ENCODE measurements around the gene ITGB5. TPM values are rescaled to one million over a fixed set of nuclear protein-coding genes. Genes with fewer than 3 reads are reported as not detected.

Gene ITGB5
- total RNA-seq, 2 experiments from 2014 or later = not detected

- Histone ChIP-seq H2AFZ (ENCODE audit: low read length) (no peak overlapping the region), H3K4me3 (ENCODE audit: low read depth, low read length, poor library complexity, severe bottlenecking) (no peak overlapping the region), H3K79me2 (ENCODE audit: insufficient read depth, low read depth, low read length) (no peaks in the 10 kb centered on the region), H4K20me1 (ENCODE audit: insufficient read depth, low read length) (no peaks in the 10 kb centered on the region), H3K36me3 (ENCODE audit: insufficient read depth, low read length) (no peaks in the 10 kb centered on the region), H3K9me3 (ENCODE audit: low read length) (no peaks in the 10 kb centered on the region), H3K4me1 (ENCODE audit: insufficient read depth, low read length, poor library complexity, severe bottlenecking) (no peaks in the 10 kb centered on the region), H3K4me2 (ENCODE audit: low read length) (no peak overlapping the region), H3K9me2 (ENCODE audit: insufficient read depth, low read length) (no peaks in the 10 kb centered on the region), H3K27ac (ENCODE audit: low read depth, low read length, poor library complexity, severe bottlenecking) (no peak overlapping the region)
- intact Hi-C loops (cut with micrococcal nuclease; ENCODE audit: unreplicated experiment) = no loop called here
- no peak for DNase-seq (ENCODE audit: low spot score)
- ChIA-PET POLR2A (no interaction called here), CTCF (ENCODE audit: unreplicated experiment) (no interaction called here)
- BruUV-seq (replicated peaks) = no TSS peak
- no peak for TF ChIP-seq CTCF (conservative IDR thresholded peaks at IDR 0.05; ENCODE audit: low read length)
- TF ChIP-seq EZH2phosphoT487 (IDR thresholded peaks at IDR 0.05; ENCODE audit: borderline replicate concordance, low read depth, low read length) = no peak
These were observed 76.2 kb downstream of the ITGB5 start for GRCh38 chr3:124810970-124811369.

GRCh38 chr3:124809039-124809438 is 78.1 kb downstream of the ITGB5 start:
- no peaks in the 10 kb centered on the region for H3K36me3 ChIP-seq (ENCODE audit: insufficient read depth, low read length)
- H3K79me2 ChIP-seq (ENCODE audit: insufficient read depth, low read depth, low read length) = no peaks in the 10 kb centered on the region
- no peak overlapping the region for H3K4me3 ChIP-seq (ENCODE audit: low read depth, low read length, poor library complexity, severe bottlenecking)
- H3K4me2 ChIP-seq (ENCODE audit: low read length) = no peak overlapping the region
- no peak for DNase-seq (ENCODE audit: low spot score)
- H3K4me1 ChIP-seq (ENCODE audit: insufficient read depth, low read length, poor library complexity, severe bottlenecking) = no peaks in the 10 kb centered on the region
- no peaks in the 10 kb centered on the region for H3K9me2 ChIP-seq (ENCODE audit: insufficient read depth, low read length)
- TF ChIP-seq CTCF (conservative IDR thresholded peaks at IDR 0.05; ENCODE audit: low read length) (no peak), EZH2phosphoT487 (IDR thresholded peaks at IDR 0.05; ENCODE audit: borderline replicate concordance, low read depth, low read length) (no peak)
- no peak overlapping the region for H2AFZ ChIP-seq (ENCODE audit: low read length)
- CTCF ChIA-PET (ENCODE audit: unreplicated experiment) = no interaction called here
- H3K9me3 ChIP-seq (ENCODE audit: low read length) = no peaks in the 10 kb centered on the region
- no peak overlapping the region for H3K27ac ChIP-seq (ENCODE audit: low read depth, low read length, poor library complexity, severe bottlenecking)
- no peaks in the 10 kb centered on the region for H4K20me1 ChIP-seq (ENCODE audit: insufficient read depth, low read length)
- BruUV-seq (replicated peaks) = no TSS peak
- intact Hi-C loops (cut with micrococcal nuclease; ENCODE audit: unreplicated experiment) = no loop called here
- POLR2A ChIA-PET = no interaction called here

DNA sequence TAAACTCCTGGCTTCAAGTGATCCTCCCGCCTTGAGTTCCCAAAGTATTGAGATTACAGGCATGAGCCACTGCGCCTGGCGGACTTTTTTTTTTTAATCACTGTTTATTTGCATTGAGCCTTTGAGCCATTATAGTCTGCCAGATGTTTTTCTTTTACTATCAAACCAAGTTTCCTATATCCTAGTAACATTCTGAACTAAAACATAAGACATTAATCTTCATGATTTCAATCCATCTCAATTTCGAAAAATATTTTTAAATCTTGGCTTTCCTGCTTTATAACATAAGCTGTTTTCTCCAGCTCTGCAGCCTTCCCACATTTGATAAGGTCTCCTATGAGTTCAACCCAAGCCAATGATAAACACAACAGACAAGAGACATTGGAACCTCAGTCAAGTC is 81.5 kb downstream of the ITGB5 start:
- H3K4me2 ChIP-seq (ENCODE audit: low read length) = no peak overlapping the region
- TF ChIP-seq CTCF (conservative IDR thresholded peaks at IDR 0.05; ENCODE audit: low read length) (no peak), EZH2phosphoT487 (IDR thresholded peaks at IDR 0.05; ENCODE audit: borderline replicate concordance, low read depth, low read length) (no peak)

More for the DNA sequence above, 81.5 kb downstream of the ITGB5 start:
- Histone ChIP-seq H3K4me3 (ENCODE audit: low read depth, low read length, poor library complexity, severe bottlenecking) (no peak overlapping the region), H3K79me2 (ENCODE audit: insufficient read depth, low read depth, low read length) (no peaks in the 10 kb centered on the region), H3K9me2 (ENCODE audit: insufficient read depth, low read length) (no peaks in the 10 kb centered on the region), H3K9me3 (ENCODE audit: low read length) (no peaks in the 10 kb centered on the region), H2AFZ (ENCODE audit: low read length) (no peak overlapping the region), H4K20me1 (ENCODE audit: insufficient read depth, low read length) (no peaks in the 10 kb centered on the region), H3K4me1 (ENCODE audit: insufficient read depth, low read length, poor library complexity, severe bottlenecking) (no peaks in the 10 kb centered on the region), H3K27ac (ENCODE audit: low read depth, low read length, poor library complexity, severe bottlenecking) (no peak overlapping the region), H3K36me3 (ENCODE audit: insufficient read depth, low read length) (no peaks in the 10 kb centered on the region)
- DNase-seq (ENCODE audit: low spot score) = no peak
- intact Hi-C loops (cut with micrococcal nuclease; ENCODE audit: unreplicated experiment) = no loop called here
- POLR2A ChIA-PET = no interaction called here
- CTCF ChIA-PET (ENCODE audit: unreplicated experiment) = no interaction called here
- BruUV-seq (replicated peaks) = no TSS peak
